Measurements from ENCODE around the gene NRP1.
"Not testable (repeated sequence)": the region's sequence is repeated elsewhere in the genome, so short reads cannot be mapped to it uniquely, and the experiment has no call there.

DNA sequence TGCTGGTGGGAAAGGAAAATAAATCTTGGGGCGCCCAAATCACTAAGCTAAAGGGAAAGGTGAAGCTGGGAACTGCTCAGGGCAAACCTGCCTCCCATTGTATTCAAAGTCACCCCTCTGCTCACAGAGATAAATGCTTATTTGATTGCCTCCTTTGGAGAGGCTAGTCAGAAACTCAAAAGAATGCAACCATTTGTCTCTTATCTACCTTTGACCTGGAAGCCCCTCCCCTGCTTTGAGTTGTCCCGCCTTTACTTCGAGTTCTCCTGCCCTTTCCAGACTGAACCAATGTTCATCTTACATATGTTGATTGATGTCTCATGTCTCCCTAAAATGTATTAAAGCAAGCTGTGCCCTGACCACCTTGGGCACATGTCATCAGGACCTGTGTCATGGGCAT, 33.9 kb downstream of the NRP1 start:
- not testable (repeated sequence) for TF ChIP-seq POLR2A (IDR thresholded peaks at IDR 0.05)
- TF ChIP-seq, protein P1, sequence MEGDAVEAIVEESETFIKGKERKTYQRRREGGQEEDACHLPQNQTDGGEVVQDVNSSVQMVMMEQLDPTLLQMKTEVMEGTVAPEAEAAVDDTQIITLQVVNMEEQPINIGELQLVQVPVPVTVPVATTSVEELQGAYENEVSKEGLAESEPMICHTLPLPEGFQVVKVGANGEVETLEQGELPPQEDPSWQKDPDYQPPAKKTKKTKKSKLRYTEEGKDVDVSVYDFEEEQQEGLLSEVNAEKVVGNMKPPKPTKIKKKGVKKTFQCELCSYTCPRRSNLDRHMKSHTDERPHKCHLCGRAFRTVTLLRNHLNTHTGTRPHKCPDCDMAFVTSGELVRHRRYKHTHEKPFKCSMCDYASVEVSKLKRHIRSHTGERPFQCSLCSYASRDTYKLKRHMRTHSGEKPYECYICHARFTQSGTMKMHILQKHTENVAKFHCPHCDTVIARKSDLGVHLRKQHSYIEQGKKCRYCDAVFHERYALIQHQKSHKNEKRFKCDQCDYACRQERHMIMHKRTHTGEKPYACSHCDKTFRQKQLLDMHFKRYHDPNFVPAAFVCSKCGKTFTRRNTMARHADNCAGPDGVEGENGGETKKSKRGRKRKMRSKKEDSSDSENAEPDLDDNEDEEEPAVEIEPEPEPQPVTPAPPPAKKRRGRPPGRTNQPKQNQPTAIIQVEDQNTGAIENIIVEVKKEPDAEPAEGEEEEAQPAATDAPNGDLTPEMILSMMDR (IDR thresholded peaks at IDR 0.05), result not testable (repeated sequence)
